K562 (cell line): ENCODE results near the gene TNPO2. TPM values are rescaled to one million over a fixed set of nuclear protein-coding genes. Genes with fewer than 3 reads are reported as not detected.

Source experiments
- CBX2 ChIP-seq: fragments of 200-600 bp; sonication (generic); IDR thresholded peaks from one replicate; pipeline ENCODE4 v1.6.1; 2012; ENCODE audit warnings: mild to moderate bottlenecking, low read length, inconsistent platforms; ENCODE audit not compliant: insufficient read depth, poor library complexity, severe bottlenecking
- CC2D1A ChIP-seq: fragments of 450-650 bp; IDR thresholded peaks from 2 replicates; pipeline ENCODE4 v1.6.1; 2017; ENCODE audit warnings: mild to moderate bottlenecking
- CHAMP1 ChIP-seq: fragments of 450-650 bp; IDR thresholded peaks from 2 replicates; pipeline ENCODE4 v1.6.1; 2016; ENCODE audit warnings: mild to moderate bottlenecking
- CTCF ChIP-seq, 3 experiments: IDR thresholded peaks in 2 of 3; conservative IDR thresholded peaks in 1 of 3; 2 replicates each; pipeline ENCODE4 v1.5.1; 2011 to 2012; ENCODE audit warnings: low read length in 3 of 3, mild to moderate bottlenecking in 3 of 3, control low read depth in 2 of 3, improper control_type of control experiment in 1 of 3, inconsistent platforms in 1 of 3, low read depth in 1 of 3, mixed read lengths in 1 of 3, moderate library complexity in 1 of 3; ENCODE audit not compliant: insufficient read depth in 2 of 3
- DACH1 ChIP-seq: fragments of 450-650 bp; IDR thresholded peaks from 2 replicates; pipeline ENCODE4 v1.6.1; 2018; ENCODE audit not compliant: partially characterized antibody
- HDAC1 ChIP-seq, 2 experiments: fragments of 450-650 bp; IDR thresholded peaks; 2 replicates each; pipeline ENCODE4 v1.6.1; 2016 to 2017; ENCODE audit warnings: inconsistent platforms in 1 of 2, mild to moderate bottlenecking in 1 of 2, moderate library complexity in 1 of 2
- HDAC8 ChIP-seq: fragments of 450-650 bp; IDR thresholded peaks from 2 replicates; pipeline ENCODE4 v1.6.1; 2016; ENCODE audit warnings: mild to moderate bottlenecking, missing genetic modification characterization, moderate library complexity, missing compliant biosample characterization
- KDM1A ChIP-seq, 2 experiments: fragments of 450-650 bp; IDR thresholded peaks; 2 replicates each; pipeline ENCODE4 v1.6.1; 2016; ENCODE audit warnings: mild to moderate bottlenecking in 2 of 2
- KHSRP ChIP-seq: fragments of 450-650 bp; IDR thresholded peaks from 2 replicates; pipeline ENCODE4 v1.6.1; 2017
- KLF13 ChIP-seq: fragments of 450-650 bp; IDR thresholded peaks from 2 replicates; pipeline ENCODE4 v1.6.1; 2016; ENCODE audit warnings: missing genetic modification characterization, low read depth, mild to moderate bottlenecking, missing compliant biosample characterization, moderate library complexity, borderline replicate concordance
- LCOR ChIP-seq: sonication (generic); formaldehyde crosslinking; IDR thresholded peaks from 2 replicates; pipeline ENCODE4 v1.8.0; 2022; ENCODE audit warnings: mild to moderate bottlenecking, missing genetic modification reagents
- MYNN ChIP-seq, 2 experiments: sonication (generic); formaldehyde crosslinking in 1 of 2; IDR thresholded peaks; 2 replicates each; pipeline versions ENCODE4 v1.5.0 to v1.6.1; 2016 to 2020; ENCODE audit warnings: antibody characterized with exemption in 1 of 2, missing genetic modification reagents in 1 of 2
- RHOXF2B ChIP-seq: fragments of 250-450 bp; sonication (Bioruptor Pico); conservative IDR thresholded peaks from 2 replicates; pipeline ENCODE4 v1.5.1; 2021
- SAFB ChIP-seq: fragments of 200-400 bp; formaldehyde crosslinking; IDR thresholded peaks from 2 replicates; pipeline ENCODE4 v1.6.1; 2017; ENCODE audit warnings: low read depth, low read length, borderline replicate concordance
- SMC3 ChIP-seq: conservative IDR thresholded peaks from 2 replicates; pipeline ENCODE4 v1.6.1; 2011; ENCODE audit warnings: low read depth, low read length, improper control_type of control experiment; ENCODE audit not compliant: insufficient read depth
- SUPT5H ChIP-seq: fragments of 450-650 bp; IDR thresholded peaks from 2 replicates; pipeline ENCODE4 v1.6.1; 2016
- TRIM25 ChIP-seq: fragments of 450-650 bp; IDR thresholded peaks from 2 replicates; pipeline ENCODE4 v1.7.0; 2016; ENCODE audit warnings: borderline replicate concordance
- TSC22D4 ChIP-seq: fragments of 450-650 bp; IDR thresholded peaks from 2 replicates; pipeline ENCODE4 v1.6.1; 2016; ENCODE audit warnings: missing genetic modification characterization, missing biosample characterization, control low read depth
- YBX1 ChIP-seq: fragments of 450-650 bp; IDR thresholded peaks from 2 replicates; pipeline ENCODE4 v1.7.1; 2016; ENCODE audit warnings: mild to moderate bottlenecking
- ZKSCAN1 ChIP-seq: fragments of 150-350 bp; IDR thresholded peaks from 2 replicates; pipeline ENCODE4 v1.6.1; 2016; ENCODE audit warnings: low read depth, low read length
- ZNF174 ChIP-seq: fragments of 250-450 bp; sonication (Bioruptor Pico); IDR thresholded peaks from 2 replicates; pipeline ENCODE4 v1.4.0; 2020; ENCODE audit warnings: mild to moderate bottlenecking
- ZNF23 ChIP-seq: fragments of 250-450 bp; sonication (Bioruptor Pico); IDR thresholded peaks from 2 replicates; pipeline ENCODE4 v1.4.0; 2020; ENCODE audit warnings: mild to moderate bottlenecking
- ZNF511 ChIP-seq: sonication (generic); formaldehyde crosslinking; IDR thresholded peaks from 2 replicates; pipeline ENCODE4 v1.8.0; 2022; ENCODE audit warnings: mild to moderate bottlenecking, missing genetic modification reagents
- ZNF57 ChIP-seq: fragments of 450-650 bp; formaldehyde crosslinking; IDR thresholded peaks from 2 replicates; pipeline ENCODE4 v1.4.0; 2020; ENCODE audit warnings: mild to moderate bottlenecking, moderate library complexity
- polyA plus RNA-seq, 8 experiments: library from polyadenylated mRNA; depleted of rRNA in 4 of 8; stranded (reverse) in 5 of 8; unstranded in 3 of 8; fragments of >200 nt; fragmentation: Nextera tagmentation in 2 of 8; fragmentation: Illumina TruSeq in 1 of 8; extraction: Ambion mirVana in 2 of 8; extraction: Trizol in 1 of 8; gene quantifications; 2 replicates each; pipeline versions ENCODE4 v1.2.1 to v1.2.3, GENCODE V29; 2011 to 2014; ENCODE audit warnings: inconsistent platforms in 1 of 8, missing spikeins in 1 of 8
- total RNA-seq, 7 experiments: library from RNA; depleted of rRNA in 6 of 7; stranded (reverse); fragments of >200 nt in 6 of 7; fragmentation: Illumina TruSeq in 2 of 7; extraction: Trizol in 2 of 7; gene quantifications; 2 replicates each; pipeline versions ENCODE4 v1.2.1 to v1.2.3, GENCODE V29; 2011 to 2021; ENCODE audit warnings: low replicate concordance in 1 of 7

TNPO2 gene
- total and polyA plus RNA-seq, 9 of the 15 experiments (the other 6 are each of a cell fraction or from before 2014, with no cell fraction given), result 6.0 to 126 (median 53.8) TPM

- TF ChIP-seq ZNF174 (CRISPR knock-in tag), result no peak
- no peak for TF ChIP-seq LCOR (CRISPR knock-in tag)
- no peak for TF ChIP-seq MYNN (IDR thresholded peaks at IDR 0.05)
- TF ChIP-seq MYNN (CRISPR knock-in tag; IDR thresholded peaks at IDR 0.05), result no peak
- TF ChIP-seq YBX1, result no peak
- no peak for TF ChIP-seq SUPT5H
- no peak for TF ChIP-seq KHSRP
- TF ChIP-seq ZNF57 (CRISPR knock-in tag), result no peak
- TF ChIP-seq TRIM25, result no peak
- TF ChIP-seq KLF13 (tag), result 0 out of 2 replicates have a peak, but pooled peaks have one; percentile 21
- TF ChIP-seq DACH1, result peak; percentile 74
- no peak for TF ChIP-seq ZNF511
- TF ChIP-seq CC2D1A, result no peak
- TF ChIP-seq SAFB, result no peak
- TF ChIP-seq CHAMP1, result no peak
- peak; percentile 94 to 97 (median 96) for TF ChIP-seq CTCF (IDR thresholded peaks at IDR 0.05 in 2 of 3, conservative IDR thresholded peaks at IDR 0.05 in 1 of 3; ENCODE audit: insufficient read depth in 2 of 3, low read depth in 1 of 3, low read length in 3 of 3)
- TF ChIP-seq CBX2, result no peak
- no peak for TF ChIP-seq KDM1A (IDR thresholded peaks at IDR 0.05)
- no peak for TF ChIP-seq HDAC8 (tag)
- no peak for TF ChIP-seq TSC22D4
- peak; percentile 17; the same call in 1 of the 2 replicates for TF ChIP-seq ZKSCAN1
- TF ChIP-seq HDAC1 (IDR thresholded peaks at IDR 0.05), result no peak
- no peak for TF ChIP-seq ZNF23 (CRISPR knock-in tag)
- TF ChIP-seq SMC3, result peak; percentile 60
- TF ChIP-seq RHOXF2B, result no peak
These were observed 34.0 kb upstream of the TNPO2 start (continued) for GRCh38 chr19:12757544-12758274.
